GM21360 (cell line): Measurements from ENCODE around the gene NCEH1.
A peak's percentile ranks its signal among the peaks of the same experiment; 100 is the strongest.

Experiments
- ATAC-seq: cut with Tn5 transposase; IDR thresholded peaks from one replicate; pipeline ENCODE4 v1.9.1; 2021; ENCODE audit warnings: mild to moderate bottlenecking, moderate library complexity; ENCODE audit not compliant: unreplicated experiment

Gene NCEH1

DNA sequence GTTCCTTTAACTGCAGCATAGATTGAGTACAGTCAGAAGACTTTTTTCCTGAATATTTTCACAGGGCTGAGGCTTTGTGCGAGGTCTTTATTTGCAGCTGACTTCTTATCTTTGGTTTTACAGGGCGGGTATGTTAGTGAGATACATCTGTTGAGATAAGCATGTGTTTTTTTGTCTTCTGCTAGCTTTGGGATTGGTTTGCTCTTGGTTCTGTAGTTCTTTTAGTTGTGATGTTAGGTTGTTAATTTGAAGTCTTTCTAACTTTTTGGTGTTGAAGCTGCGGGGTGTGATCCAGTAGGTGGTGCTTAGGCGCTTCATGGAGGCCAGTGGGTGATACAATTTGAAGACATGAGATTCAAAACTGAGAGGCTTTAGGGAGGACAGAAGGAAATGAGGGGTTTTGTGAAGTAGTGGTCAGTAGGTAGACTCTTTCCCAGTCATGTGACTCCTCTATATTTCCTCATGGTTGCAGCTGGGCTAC is 119.7 kb downstream of the NCEH1 start:
- no peak for ATAC-seq

DNA sequence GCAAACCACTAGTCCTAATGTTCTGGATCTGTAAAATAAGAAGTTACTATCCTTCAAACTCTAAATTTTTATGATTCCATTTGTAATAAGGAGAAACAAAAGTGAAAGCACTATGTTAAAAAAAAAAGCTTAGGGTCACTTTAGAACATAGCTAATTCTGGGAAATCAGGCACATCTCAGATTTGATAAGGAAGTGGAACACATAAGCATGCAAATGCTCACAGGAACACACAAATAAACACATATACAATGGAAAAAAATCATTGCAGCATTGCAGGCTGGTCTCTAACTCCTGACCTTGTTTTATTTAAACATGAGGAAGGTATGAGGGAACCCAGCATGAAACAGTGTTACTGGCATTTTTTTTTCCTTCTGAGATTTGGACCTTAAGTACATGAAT is 124.4 kb downstream of the NCEH1 start:
- peak; percentile 39 for ATAC-seq

DNA sequence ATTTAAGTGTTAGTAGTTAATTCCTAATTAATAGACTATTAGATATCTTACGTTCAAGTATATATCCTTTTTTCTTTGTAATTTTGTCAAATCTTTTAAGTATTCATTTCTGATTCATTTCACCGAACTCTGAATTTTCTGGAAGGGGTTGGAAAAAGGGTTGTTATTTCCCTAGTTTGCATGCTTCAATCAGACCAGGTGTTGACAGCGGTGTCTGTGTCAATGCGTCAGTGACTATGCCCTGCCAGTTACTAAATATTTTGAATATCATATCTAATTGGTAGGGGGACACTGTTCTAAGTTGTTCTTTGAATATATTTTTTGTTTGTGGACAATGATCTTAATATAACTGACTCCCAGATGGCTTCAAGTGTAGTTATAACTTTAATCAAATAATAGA is 124.9 kb downstream of the NCEH1 start:
- ATAC-seq = no peak

GRCh38 chr3:172582712-172583111 is 128.2 kb downstream of the NCEH1 start:
- no peak for ATAC-seq

DNA sequence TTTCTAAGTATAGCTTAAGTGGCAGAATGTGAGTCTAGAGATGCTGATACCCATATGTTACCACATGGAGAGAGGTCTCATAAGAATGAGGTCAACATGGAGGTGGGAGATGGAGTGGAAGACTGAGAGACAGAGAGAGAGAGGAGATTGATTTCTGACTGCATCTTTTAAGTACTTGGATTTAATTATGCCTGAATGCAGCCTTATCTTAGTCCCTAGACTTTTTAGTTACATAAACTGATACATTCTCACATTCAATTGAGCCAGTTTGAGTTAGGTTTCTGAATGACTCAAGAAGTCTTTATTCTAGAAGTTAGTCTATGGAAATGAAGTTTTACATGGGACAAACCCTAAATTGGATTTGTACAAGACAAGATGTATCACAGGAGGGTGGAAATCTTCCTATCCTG is 129.1 kb downstream of the NCEH1 start:
- no peak for ATAC-seq

DNA sequence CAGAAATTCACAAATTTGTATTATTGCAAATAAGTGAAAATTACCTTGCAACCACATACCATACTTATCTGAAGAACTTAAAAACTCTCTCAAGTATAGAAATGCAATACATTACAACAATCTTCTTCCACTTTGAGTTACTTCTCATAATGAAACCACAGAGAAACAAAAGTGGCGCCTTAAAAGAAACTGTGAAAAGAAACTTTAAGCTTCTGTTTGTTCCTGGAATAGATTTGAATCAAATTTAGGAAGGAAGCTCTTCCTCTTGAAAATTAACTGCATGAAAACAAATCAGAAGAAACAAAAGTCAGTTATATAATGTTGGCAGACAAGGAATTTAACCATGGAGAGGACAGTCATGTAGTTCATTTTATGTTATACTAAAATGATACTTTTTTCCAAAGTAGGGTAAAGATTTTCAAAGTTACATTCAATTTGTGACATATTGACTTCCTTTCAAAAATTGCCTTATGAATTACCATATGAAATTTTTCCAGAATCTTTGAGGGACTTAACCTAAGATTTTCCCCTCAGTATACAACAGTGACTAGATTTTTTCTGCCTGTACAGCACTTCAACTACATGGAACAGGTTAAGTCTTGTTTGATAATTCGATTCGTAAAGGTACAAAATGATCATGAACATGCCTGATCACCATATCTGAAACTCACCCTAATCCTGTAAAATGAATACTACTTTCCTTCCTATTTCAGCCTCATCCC is 130.0 kb downstream of the NCEH1 start:
- peak; percentile 76 for ATAC-seq
